Measurements from ENCODE around the gene FKBP5. TPM values are rescaled to one million over a fixed set of nuclear protein-coding genes. Genes with fewer than 3 reads are reported as not detected.

FKBP5 gene
- total RNA-seq, 1 experiment from 2014 or later = 33.9 TPM

DNA sequence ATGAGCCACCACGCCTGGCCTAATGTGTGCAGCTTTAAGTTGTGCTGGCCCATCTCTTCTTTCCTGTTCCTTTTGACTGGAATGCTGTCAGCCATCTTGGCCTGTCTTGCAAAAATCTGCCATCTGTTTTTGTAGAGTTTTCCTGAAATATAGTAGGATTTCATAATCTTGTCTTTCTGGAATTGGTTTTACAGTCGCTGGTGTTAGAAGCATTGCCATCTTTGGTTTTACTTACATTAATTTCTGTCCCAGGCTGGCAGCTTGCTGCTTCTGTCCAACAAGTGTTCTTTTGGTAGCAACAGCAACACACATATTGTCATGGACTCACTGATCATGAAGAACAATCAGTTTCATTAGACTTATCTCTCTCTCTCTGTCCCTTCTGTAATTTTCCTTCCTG lies 146.9 kb downstream of the FKBP5 start:
- WGBS (ENCODE audit: extremely low coverage, insufficient read length, low lambda C conversion rate) = no CpG with 5 or more reads among the region's 2 CpGs
- H3K56ac ChIP-seq (ENCODE audit: insufficient read length, low read depth, low read length) = no peak overlapping the region
- H3K14ac ChIP-seq (ENCODE audit: insufficient read depth, low read length) = no peak overlapping the region
- no peaks in the 10 kb centered on the region for H3K79me1 ChIP-seq (ENCODE audit: insufficient read depth, low read depth, low read length, poor library complexity, severe bottlenecking)
- H3K79me2 ChIP-seq (ENCODE audit: insufficient read depth, low read length) = no peaks in the 10 kb centered on the region
- H4K20me1 ChIP-seq (ENCODE audit: control insufficient read depth, insufficient read depth, insufficient read length) = no peaks in the 10 kb centered on the region
- H2BK5ac ChIP-seq (ENCODE audit: insufficient read length, low read length) = no peak overlapping the region
- no peak overlapping the region for H3K23ac ChIP-seq (ENCODE audit: insufficient read length, low read depth, low read length)
- H4K8ac ChIP-seq (replicated peaks; ENCODE audit: insufficient read length, low read depth, low read length) = no peak overlapping the region
- no peak overlapping the region for H3K4me2 ChIP-seq (ENCODE audit: insufficient read depth, insufficient read length, low read length)
- no peaks in the 10 kb centered on the region for H3K9me3 Mint-ChIP-seq
- no peak overlapping the region for H2BK12ac ChIP-seq (ENCODE audit: insufficient read length, low read depth, low read length)
- no peaks in the 10 kb centered on the region; the same call in none of the 2 replicates for H3K27me3 Mint-ChIP-seq (ENCODE audit: low read depth)
- no peak overlapping the region for H3K27ac ChIP-seq (ENCODE audit: insufficient read length, low read depth, low read length)
- no peak overlapping the region for H2BK15ac ChIP-seq (ENCODE audit: low read depth, low read length)
- no peak overlapping the region for H3K27ac Mint-ChIP-seq
- H3K4me3 Mint-ChIP-seq = no peak overlapping the region; a peak in 1 of 5 replicates
- H3K4ac ChIP-seq (ENCODE audit: low read depth, low read length) = no peak overlapping the region
- H3K9ac ChIP-seq (ENCODE audit: extremely low read depth, insufficient read length, low read length) = no peak overlapping the region
- no peak overlapping the region for H3T11ph ChIP-seq (ENCODE audit: low read length)
- H4K5ac ChIP-seq (ENCODE audit: insufficient read length, low read depth, low read length) = no peak overlapping the region
- no peak overlapping the region for H2BK20ac ChIP-seq (ENCODE audit: low read depth, low read length, poor library complexity, severe bottlenecking)
- H3K9me3 ChIP-seq (ENCODE audit: control insufficient read depth, low read depth, low read length) = no peaks in the 10 kb centered on the region
- H2BK120ac ChIP-seq (ENCODE audit: low read depth, low read length, poor library complexity, severe bottlenecking) = no peak overlapping the region
- no peak overlapping the region for H2AK5ac ChIP-seq (ENCODE audit: insufficient read length, low read length)
- H3K4me1 ChIP-seq (ENCODE audit: insufficient read depth, low read length) = no peaks in the 10 kb centered on the region; the same call in 1 of the 2 replicates
- H3K23me2 ChIP-seq (ENCODE audit: insufficient read length, low read depth, low read length, poor library complexity, severe bottlenecking) = peaks cover 3% of the 10 kb centered on the region
- no peak overlapping the region for H4K91ac ChIP-seq (ENCODE audit: insufficient read length, low read depth, low read length)
- no peak overlapping the region for H2AFZ ChIP-seq (ENCODE audit: low read length)
- TF ChIP-seq, protein P1, sequence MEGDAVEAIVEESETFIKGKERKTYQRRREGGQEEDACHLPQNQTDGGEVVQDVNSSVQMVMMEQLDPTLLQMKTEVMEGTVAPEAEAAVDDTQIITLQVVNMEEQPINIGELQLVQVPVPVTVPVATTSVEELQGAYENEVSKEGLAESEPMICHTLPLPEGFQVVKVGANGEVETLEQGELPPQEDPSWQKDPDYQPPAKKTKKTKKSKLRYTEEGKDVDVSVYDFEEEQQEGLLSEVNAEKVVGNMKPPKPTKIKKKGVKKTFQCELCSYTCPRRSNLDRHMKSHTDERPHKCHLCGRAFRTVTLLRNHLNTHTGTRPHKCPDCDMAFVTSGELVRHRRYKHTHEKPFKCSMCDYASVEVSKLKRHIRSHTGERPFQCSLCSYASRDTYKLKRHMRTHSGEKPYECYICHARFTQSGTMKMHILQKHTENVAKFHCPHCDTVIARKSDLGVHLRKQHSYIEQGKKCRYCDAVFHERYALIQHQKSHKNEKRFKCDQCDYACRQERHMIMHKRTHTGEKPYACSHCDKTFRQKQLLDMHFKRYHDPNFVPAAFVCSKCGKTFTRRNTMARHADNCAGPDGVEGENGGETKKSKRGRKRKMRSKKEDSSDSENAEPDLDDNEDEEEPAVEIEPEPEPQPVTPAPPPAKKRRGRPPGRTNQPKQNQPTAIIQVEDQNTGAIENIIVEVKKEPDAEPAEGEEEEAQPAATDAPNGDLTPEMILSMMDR (conservative IDR thresholded peaks at IDR 0.05) = no peak
- no peak overlapping the region for H3K18ac ChIP-seq (ENCODE audit: insufficient read length, low read depth, low read length)
- no peaks in the 10 kb centered on the region for H3K36me3 Mint-ChIP-seq (ENCODE audit: insufficient read depth in 1 of 3, low read depth in 3 of 3)
- DNase-seq = no peak
- H3K4me1 Mint-ChIP-seq = peaks cover 19 to 27% of the 10 kb centered on the region in 2 experiments
- no peaks in the 10 kb centered on the region for H3K27me3 ChIP-seq (ENCODE audit: insufficient read depth, low read length)
